COLO829 (cell line): ENCODE results near the gene EPG5.

ENCODE experiments used
- DNase-seq: peaks from one replicate; pipeline ENCODE4 v3.0.0; 2012; ENCODE audit warnings: low spot score

EPG5 gene

DNA sequence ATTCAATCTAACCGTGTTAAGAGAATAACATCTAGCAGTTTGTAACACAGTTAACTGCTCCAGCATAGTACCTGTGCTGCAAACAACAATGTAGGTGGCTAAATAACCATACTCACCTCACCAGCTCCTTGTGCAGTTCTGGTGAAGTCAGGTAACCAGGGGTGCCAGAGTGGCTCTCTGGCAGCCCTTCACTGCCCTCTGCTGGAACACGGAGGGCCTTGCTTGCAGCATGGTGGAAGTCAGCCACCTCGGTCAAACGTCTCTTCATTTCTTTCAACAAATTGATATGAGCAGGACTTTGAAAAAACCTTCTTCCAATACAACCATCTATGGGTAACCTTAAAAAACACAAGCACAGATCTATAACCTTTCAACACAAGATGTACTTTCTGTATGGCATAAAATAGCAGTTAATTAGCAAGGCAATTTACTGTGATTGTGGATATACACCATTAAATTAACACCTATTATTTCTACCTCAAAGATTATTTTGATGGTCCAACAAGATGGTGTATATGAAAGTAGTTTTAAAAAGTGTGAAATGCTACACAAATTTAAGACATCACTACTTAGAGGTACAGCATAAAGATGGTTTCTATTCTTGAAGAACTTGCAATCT is 56.6 kb downstream of the EPG5 start:
- peak; percentile 27 for DNase-seq

DNA sequence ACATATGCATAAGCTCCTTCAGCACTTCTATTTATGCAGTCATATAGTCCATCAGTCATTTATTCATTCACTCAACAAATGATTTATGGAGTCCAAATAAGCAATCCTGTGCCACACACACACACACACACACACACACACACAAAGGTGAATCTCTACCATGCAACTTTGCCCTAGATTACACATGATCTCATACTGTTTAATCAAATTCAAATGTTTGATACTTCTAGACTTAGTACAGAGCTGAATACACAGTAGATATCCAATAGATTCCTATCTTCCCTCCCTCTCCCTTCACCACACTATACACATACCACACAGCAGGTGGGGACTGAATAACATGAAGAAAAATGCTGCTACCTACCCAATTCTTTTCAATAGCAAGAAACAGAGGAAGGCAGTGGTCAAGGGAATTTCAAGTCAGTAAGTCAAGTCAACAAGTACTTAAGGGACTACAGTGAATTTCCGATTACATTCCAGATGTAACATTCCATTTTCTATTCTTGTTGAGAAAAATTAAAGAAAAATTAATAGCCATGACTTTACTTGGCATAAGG is 65.4 kb downstream of the EPG5 start:
- no peak for DNase-seq

DNA sequence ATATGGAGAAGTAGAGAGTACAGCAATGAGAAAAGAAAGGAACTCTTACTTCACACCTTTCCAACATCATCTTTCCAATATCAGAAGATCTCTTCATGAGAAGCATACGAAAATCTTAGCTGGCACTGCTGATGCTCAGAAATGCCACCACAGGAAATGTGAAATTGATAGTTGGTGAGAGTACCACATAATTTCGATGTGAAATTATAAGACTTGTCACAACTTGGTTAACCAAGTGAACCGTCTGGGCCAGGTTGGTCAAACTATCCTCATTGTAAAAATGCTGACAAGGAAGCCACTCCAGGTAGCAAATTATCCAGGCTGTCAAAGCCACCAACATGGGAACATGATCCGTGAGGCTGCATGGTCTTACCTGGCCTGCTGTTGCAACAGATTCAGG is 66.5 kb downstream of the EPG5 start:
- DNase-seq: no peak

DNA sequence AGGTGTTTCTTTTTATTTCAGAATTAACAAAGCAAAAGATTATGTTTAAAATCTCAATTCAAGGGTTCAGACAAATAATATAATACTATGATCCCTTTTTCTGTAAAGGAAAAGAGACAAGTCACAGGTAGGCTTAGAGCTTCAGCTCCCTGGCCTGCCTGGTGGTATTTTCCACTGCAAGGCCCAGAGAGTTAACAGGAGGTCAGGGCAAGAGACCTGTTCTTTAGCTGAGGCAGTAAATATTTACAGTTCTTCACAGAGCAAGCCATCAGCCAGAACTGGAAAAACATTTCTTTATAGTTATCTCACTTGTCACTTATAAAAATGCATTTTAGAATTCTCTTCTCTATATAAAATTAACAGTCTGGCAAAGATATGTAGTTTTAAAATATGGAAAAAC is 70.1 kb downstream of the EPG5 start:
- no peak for DNase-seq

DNA sequence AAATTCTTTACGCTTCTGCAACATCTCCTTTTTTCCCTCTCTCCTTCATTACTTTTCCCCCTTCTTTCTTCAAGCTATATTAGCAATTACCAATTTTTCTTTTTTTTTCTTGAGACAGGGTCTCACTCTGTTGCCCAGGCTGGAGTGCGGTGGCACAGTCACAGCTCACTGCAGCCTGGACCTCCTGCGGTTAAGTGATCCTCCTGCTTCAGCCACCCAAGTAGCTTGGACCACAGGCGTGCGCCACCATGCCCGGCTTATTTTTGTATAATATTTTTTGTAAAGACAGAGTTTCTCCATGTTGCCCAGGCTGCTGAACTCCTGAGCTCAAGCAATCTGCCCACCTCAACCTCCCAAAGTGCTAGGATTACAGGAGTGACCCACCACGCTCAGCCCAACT is 70.7 kb downstream of the EPG5 start:
- no peak for DNase-seq

DNA sequence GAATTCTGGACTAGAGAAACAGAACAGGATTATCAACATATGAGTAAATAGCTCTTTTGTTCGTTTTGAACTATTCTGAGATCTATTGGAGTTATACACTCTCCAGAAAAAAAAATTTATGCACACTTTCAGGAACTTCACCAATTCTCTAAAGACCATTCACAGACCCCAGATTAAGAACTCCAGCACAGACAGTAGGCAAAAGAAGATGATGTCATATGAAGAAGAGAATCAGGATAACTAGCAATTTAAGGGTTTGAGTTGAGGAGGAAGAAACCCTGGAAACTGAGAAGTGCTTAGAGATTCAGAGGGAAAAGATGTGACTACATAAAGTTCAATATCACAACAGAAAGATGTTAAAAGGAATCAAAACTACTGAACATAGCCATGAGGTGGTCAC is 71.8 kb downstream of the EPG5 start:
- DNase-seq: no peak

DNA sequence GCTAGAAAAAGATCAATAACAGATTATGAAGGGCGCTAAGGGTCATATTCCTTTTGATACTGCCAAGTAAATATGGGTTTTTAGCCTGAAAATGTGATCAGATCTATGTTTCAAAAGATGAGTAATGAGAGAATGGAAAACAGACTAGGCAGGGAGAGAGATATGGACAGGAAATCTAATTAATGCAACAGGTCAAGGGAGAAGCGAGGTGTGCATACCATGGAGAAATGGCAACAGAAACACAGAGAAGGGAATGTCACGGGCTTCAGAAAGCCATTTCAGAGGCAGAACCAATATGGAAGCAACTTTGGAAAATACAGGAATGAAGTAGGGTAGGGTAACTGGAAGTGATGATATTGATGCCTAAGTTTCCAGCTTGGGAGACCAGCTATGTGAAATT is 72.3 kb downstream of the EPG5 start:
- no peak for DNase-seq

DNA sequence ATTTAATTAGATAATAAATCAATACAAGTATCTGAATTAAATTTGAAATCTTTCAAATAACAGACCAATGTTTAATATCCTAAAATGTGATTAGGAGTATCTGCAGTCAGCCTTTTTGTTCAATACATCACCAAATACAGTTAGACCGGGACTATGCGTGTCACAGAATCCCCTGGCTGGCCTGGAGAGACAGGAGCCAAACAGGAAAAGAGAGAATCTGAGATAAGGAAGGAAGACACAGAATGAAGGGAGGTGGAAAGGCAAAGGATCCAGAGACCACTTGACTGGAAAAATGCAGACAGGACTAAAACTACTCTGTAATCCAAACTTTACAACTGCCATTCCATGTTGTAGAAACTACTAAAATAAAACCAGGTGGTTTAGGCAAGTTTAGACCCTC is 75.3 kb downstream of the EPG5 start:
- DNase-seq: no peak

DNA sequence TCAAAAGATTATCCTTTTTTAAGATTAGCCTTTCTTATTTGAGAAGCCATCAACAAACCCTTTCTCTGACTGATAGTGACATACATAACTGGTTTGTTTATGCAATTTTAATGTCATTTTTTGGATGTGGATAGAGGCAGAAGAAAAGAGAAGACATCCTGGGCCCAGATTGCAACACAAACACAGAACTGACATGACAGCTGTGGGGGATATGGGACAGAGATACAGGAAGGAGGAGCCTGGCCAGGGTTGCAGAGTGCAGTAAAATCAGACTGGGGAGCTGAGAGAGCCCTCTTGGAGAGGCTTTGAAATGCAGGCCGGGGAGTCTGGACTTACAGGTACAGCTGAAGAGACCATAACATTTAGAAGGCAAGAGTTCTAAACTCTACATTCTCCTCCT is 76.5 kb downstream of the EPG5 start:
- DNase-seq: no peak

DNA sequence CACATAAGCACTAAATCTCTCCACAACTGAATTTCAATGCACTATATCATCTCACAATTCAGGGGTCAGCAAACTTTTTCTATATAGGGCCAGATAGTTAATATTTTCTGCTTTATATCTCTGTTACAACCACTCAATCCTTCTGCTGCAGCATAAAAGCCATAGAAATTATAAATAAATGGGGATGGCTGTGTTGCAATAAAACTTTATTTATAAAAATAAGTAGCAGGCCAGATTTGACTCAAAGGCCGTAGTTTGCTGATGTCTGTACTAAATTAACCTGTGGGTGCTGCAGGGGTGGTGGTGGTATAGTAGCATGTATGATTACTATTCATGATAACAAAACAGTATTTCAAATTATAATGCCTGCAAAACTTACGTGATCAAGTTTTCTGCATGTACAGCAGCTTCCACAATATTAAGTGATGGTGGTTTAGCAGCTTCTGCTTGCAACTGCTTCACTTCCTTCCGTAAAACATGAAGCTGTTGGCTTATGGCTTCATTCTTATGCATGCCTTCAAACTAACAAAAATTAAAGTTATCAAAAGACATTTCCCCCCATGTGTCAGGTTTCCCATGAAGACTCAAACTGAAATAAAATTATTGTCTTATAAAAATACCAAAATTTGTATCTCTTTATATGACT is 77.6 kb downstream of the EPG5 start:
- no peak for DNase-seq

DNA sequence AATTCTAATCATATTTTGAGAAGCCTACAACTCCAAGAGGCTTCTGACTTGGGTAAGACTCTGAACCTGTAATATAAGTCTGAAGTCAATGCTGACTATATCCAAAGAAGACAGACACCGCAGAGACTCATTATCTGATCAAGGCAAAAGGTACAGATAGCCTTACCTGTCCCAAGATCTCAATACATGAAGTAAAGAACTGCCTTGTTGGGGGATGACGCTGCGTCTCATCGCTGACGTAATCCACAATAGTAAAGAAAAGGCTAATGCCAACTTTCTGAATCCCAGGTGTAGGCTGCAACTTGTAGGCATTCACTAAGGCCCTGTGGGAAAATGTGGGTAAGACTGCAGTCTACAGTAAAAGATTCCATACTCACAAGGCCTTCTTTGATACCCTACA is 79.5 kb downstream of the EPG5 start:
- DNase-seq: no peak

DNA sequence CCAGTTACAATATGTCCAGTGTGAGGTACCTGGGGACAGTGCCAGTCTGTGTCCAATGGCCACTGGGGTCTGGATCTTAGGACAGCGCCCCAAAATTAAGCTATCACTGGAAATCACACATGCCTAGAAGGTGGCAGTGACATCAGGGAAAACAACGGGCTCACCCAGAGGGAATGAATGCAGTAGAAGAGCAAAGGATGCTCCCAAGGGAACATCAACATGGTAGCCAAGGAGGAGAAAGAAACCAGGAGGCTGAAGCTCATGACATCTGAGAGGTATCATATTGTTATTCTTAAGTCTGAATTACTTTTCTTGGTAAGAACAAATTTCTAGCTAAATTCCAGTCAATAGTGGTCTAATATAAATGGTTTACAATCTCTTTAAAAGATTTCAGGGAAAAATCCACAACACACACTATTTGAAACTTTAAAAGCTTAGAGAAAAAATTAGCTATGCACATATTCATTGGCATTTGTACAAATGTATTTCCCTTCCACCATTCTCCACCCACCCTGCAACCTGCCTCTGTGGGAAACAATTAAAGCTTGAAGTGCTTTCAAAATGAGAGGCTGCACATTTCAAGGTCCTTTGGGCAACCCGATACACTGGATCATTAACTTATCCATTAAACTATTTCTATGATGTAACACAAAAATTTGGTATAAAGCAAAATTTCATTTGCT is 86.1 kb downstream of the EPG5 start:
- no peak for DNase-seq

DNA sequence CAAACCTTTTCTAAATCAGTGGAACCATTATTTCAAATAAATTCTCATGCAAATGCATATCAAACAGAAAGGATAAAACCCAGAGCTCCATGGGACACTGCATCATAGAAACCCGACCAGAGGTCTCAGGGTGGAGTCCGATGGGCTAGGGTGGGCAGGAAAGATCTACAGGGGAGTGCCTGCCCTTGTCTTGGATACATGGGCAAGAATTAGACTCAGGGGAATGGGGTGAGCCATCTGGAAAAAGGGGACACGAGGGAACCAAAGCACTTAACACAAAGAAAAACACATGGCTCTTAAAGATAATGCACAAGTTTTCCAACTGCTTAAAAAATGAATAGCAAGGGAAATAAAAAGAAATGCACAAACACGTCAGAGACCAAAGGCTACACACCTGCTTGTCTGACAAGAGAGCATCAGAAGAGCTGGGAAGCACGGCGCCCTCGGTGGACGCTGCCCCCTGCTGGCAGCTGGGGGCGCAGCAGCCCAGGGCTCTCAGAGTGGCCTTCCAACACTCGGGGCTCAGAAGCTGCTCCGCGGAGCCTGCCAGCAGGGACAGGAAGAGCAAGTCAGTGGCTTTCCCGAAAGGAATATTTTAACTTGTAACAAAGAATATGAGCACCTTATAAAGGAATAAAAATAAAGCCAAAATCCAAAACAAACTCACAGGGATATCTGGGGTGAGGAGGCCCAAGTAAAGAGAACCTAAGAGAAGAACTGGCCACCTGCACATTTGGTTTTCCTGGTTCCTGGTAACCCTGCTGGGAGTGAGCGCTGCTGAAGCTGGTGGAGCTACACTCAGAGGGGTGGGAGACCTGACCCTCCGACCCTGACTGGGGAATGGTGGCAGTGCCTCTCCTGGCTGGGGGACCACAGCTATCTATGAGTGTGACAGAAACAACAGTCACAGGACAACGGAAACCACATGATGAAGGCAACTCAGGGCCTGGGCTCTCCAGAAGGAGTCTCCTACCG is 87.2 kb downstream of the EPG5 start:
- DNase-seq: peak; percentile 56

DNA sequence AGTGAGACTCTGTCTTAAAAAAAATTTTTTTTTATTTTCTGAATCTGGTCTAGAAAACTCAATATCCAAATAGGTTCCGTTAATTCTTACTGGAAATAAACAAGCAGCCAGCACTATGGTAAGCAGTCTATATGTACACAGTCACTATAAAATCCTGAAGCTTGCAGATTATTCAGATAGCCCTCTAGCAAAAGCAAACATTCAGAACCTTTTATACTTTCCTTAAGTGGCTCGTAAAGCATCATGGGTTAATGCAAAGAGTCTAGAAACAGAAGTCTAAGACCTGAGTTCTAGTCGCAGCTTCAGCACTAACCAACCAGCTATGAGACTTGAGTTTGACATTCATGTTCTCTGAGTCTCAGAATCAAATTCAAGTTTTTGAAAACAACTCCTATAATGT is 89.7 kb downstream of the EPG5 start:
- DNase-seq: no peak

DNA sequence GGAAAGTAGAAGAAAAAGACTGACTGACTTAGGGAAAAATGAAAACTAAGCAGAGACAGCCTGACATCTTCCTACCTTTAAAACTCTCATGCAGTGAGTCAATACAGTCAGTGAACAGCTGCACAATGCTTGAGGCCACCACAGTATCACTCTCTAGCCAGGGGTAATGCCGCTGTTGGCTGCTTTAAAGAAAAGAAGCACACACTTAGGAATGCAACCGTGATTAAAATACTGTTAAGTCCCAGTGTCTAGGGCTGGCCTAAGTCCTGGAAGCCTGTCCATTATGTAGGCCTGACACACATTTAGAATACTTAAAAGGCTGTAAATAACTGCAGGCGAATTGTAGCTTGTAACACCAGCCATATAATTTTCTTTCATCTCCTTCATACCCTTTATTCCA is 91.0 kb downstream of the EPG5 start:
- DNase-seq: no peak

DNA sequence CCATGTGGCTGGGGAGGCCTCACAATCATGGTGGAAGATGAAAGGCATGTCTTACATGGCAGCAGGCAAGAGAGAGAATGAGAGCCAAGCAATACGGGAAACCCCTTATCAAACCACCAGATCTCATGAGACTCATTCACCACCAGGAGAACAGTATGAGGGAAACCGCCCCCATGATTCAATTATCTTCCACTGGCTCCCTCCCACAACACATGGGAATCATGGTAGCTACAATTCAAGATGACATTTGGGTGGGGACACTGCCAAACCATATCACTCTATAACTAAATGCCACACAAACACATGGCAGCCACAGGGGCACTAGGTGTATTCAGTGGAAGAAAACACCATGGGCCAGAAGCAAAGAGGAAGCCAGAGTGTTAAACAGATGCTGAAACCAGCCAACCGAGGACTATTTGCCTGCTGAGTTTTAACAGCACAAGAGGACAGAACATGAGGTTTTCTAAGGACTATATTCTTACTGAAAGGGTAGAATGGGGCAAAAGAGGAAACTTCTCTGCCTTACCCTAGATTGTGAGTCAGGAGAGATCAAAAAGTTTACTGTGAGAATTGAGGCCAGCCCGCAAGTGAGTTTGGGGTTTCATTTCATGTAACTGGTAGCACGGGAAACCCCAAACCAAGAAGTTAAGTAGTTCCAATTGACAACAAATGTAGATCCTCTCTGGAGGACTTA is 92.5 kb downstream of the EPG5 start:
- DNase-seq: no peak

DNA sequence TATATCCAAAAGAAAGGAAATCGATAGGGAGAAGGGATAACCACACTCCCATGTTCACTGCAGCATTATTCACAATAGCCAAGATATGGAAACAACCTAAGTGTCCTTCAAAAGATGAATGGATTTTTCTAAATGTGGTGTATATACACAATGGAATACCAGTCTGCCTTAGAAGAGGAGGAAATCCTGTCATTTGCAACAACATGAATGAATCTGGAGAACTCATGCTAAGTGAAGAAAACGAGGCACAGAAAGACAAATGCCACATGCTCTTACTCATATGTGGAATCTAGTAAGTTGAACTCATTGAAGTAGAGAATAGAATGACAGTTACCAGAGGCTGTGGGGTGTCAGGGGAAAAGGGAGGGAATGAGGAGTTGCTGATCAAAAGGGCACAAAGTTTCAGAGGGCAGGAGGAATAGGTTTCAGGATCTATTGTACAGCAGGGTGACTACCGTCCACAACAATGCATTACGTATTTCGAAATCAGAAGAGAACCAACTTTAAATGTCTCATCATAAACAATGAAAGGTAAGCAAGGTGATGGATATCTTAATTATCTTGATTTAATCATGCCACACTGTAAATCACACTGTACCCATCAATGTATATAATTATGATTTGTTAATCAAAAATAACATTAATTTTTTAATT is 95.6 kb downstream of the EPG5 start:
- DNase-seq: no peak

DNA sequence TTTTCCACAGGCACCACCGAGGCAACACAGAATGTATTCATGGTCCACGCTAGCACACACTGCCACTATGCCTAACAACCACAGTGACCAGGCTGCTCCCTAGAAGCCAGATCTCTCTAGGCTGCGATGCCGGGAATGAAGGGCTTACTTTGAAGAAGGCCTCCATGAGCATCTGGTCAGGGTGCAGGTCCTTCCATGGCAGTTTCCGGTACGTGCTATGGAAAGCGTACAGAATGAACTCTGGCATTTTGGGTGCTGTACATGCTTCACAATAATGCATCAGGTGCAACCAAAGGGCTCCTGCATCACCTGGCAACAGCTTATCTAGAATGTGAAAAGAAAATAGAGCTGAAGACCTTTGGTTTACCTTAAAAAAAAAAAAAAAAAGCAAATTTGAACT is 96.7 kb downstream of the EPG5 start:
- DNase-seq: no peak

DNA sequence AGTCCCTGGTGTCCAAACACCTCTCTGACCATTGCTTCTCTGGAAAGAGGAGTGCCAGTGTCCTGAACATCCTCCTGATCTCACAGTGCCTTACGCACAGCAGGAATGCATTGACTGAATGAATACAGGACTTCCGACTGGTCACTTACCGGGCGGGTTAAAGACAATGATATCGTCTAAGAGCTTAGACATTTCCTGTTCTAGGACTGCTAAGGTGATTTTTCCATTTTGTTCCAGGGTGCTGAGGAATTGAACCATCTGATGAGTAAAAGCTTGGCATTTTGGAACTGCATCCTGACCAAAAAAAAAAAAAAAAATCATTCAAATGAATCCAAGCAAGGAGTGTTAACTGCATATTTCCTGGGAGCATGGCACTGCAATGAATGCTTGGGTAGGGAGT is 101.7 kb downstream of the EPG5 start:
- DNase-seq: no peak

DNA sequence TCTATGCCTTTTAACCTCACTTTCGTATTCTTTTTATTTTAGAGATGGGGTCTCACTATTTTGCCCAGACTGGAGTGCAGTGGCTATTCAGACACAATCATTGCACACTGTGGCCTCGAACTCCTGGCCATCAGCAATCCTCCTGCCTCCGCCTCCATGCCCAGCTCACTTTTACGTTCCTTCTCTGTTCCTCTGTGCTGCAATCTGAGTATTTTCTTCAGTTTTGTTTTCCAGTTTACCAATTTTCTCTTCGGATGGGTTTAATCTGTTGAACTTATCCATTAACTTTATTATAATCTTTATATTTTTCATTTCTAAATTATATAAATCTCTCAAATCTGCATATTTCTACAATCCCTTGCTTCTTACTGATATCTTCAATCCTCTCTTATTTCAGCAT is 103.0 kb downstream of the EPG5 start:
- DNase-seq: no peak

DNA sequence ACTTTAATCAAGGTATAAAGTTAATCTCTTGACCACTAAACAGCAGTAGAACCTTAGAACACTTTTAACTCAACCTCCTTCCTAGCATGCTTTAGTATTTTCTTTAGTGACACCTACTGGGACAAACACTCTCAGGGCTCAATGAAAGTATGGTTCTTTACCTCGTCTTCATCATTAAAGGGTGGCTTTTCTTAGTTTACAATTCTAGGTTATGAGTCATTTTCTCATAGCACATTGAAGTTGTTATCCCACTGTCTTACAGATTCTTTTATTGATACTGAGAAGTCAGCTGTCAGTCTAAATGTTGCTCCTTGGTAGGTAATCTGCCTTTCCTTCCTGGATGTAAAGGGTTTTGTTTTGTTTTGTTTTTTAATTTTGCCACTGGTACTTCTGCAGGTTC is 103.7 kb downstream of the EPG5 start:
- DNase-seq: no peak
